ENCODE data around the gene CDH11.

CDH11 gene

DNA sequence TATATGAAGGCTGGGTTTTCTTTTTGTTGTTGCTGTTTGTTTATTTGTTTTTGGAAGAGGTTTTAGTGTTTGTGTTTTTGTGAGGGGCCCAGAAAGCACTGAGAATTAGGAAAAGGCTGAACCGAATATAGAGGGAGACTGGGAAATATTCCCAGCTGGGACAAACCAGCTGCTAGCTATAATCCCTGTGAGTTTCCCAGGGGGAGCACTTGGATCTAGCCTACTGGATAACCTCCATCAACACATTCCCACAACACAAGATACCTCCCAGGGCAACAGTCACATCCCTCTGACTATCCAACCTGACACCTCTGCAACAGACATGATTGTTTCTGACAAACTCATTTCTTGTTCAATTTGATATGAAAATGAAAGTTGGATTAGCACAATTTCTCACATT is 16.7 kb downstream of the CDH11 start:
- Histone ChIP-seq H3K36me3 (ENCODE audit: control insufficient read depth, low read length) (no peaks in the 10 kb centered on the region), H3K4me1 (ENCODE audit: control insufficient read depth, low read length) (no peaks in the 10 kb centered on the region), H3K9me3 (ENCODE audit: control insufficient read depth, insufficient read depth, low read length) (no peaks in the 10 kb centered on the region), H3K79me2 (ENCODE audit: control insufficient read depth, low read length) (no peaks in the 10 kb centered on the region), H3K4me2 (ENCODE audit: low read length) (no peak overlapping the region), H3K9me2 (replicated peaks; ENCODE audit: control insufficient read depth, low read length) (no peaks in the 10 kb centered on the region), H3K27me3 (ENCODE audit: control insufficient read depth, low read length) (no peaks in the 10 kb centered on the region), H3K27ac (ENCODE audit: low read depth, low read length) (no peak overlapping the region), H3K4me3 (ENCODE audit: low read length) (no peak overlapping the region), H3F3A (ENCODE audit: control insufficient read depth, insufficient read depth) (no peaks in the 10 kb centered on the region), H4K20me1 (ENCODE audit: control insufficient read depth, insufficient read depth, low read depth, low read length) (no peaks in the 10 kb centered on the region)
- TF ChIP-seq, protein P1, sequence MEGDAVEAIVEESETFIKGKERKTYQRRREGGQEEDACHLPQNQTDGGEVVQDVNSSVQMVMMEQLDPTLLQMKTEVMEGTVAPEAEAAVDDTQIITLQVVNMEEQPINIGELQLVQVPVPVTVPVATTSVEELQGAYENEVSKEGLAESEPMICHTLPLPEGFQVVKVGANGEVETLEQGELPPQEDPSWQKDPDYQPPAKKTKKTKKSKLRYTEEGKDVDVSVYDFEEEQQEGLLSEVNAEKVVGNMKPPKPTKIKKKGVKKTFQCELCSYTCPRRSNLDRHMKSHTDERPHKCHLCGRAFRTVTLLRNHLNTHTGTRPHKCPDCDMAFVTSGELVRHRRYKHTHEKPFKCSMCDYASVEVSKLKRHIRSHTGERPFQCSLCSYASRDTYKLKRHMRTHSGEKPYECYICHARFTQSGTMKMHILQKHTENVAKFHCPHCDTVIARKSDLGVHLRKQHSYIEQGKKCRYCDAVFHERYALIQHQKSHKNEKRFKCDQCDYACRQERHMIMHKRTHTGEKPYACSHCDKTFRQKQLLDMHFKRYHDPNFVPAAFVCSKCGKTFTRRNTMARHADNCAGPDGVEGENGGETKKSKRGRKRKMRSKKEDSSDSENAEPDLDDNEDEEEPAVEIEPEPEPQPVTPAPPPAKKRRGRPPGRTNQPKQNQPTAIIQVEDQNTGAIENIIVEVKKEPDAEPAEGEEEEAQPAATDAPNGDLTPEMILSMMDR (IDR thresholded peaks at IDR 0.05; ENCODE audit: low read depth, low read length, poor library complexity, severe bottlenecking), result no peak
- no peak for TF ChIP-seq EZH2phosphoT487 (IDR thresholded peaks at IDR 0.05; ENCODE audit: borderline replicate concordance, low read length)

DNA sequence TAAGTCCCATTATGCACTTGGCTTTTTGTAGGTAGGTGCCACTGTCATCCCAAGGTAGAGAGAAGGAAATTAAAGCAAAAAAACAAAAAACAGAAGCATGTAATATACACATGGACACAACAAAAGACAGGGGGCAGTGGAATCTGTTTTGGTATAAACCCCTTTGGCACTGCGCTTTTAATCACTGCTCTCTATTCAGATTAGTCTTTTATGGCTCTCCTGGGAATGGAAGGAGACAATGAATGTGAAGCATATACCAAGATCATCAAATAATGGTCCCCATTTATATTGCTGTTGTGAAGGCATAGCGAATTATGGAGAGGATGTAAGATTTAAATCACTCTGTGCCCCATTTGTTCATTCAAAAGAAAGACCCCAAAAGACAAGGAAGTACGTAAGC is 17.4 kb downstream of the CDH11 start:
- Histone ChIP-seq H3F3A (ENCODE audit: control insufficient read depth, insufficient read depth) (no peaks in the 10 kb centered on the region), H3K27me3 (ENCODE audit: control insufficient read depth, low read length) (no peaks in the 10 kb centered on the region), H3K27ac (ENCODE audit: low read depth, low read length) (no peak overlapping the region), H3K36me3 (ENCODE audit: control insufficient read depth, low read length) (no peaks in the 10 kb centered on the region), H3K4me1 (ENCODE audit: control insufficient read depth, low read length) (no peaks in the 10 kb centered on the region), H3K9me3 (ENCODE audit: control insufficient read depth, insufficient read depth, low read length) (no peaks in the 10 kb centered on the region), H3K9me2 (replicated peaks; ENCODE audit: control insufficient read depth, low read length) (no peaks in the 10 kb centered on the region), H3K79me2 (ENCODE audit: control insufficient read depth, low read length) (no peaks in the 10 kb centered on the region), H4K20me1 (ENCODE audit: control insufficient read depth, insufficient read depth, low read depth, low read length) (no peaks in the 10 kb centered on the region), H3K4me3 (ENCODE audit: low read length) (no peak overlapping the region), H3K4me2 (ENCODE audit: low read length) (no peak overlapping the region)
- TF ChIP-seq, protein P1 (IDR thresholded peaks at IDR 0.05; ENCODE audit: low read depth, low read length, poor library complexity, severe bottlenecking), result no peak
- TF ChIP-seq EZH2phosphoT487 (IDR thresholded peaks at IDR 0.05; ENCODE audit: borderline replicate concordance, low read length), result no peak

DNA sequence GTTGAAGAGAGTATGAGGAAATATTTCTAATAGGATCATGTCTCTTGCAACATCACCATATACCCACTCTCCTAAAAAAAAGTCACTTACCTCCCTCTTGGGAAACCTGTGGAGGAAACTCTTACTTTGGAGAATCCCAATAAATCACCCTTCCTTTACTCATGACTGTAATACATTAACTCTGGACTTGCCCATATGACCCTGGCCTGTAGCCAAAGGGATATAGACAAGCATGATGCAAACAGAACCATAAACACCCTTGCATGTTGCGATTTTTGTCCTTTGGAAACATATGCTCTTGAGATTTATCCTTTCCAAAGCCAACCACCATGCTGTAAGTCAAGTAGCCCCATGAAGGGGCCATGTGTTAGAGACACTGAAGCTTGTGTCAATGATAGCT is 19.5 kb downstream of the CDH11 start:
- no peaks in the 10 kb centered on the region for H4K20me1 ChIP-seq (ENCODE audit: control insufficient read depth, insufficient read depth, low read depth, low read length)
- no peaks in the 10 kb centered on the region for H3K36me3 ChIP-seq (ENCODE audit: control insufficient read depth, low read length)
- no peaks in the 10 kb centered on the region for H3K9me2 ChIP-seq (replicated peaks; ENCODE audit: control insufficient read depth, low read length)
- no peaks in the 10 kb centered on the region for H3K4me1 ChIP-seq (ENCODE audit: control insufficient read depth, low read length)
- no peak overlapping the region for H3K4me3 ChIP-seq (ENCODE audit: low read length)
- H3K27ac ChIP-seq (ENCODE audit: low read depth, low read length), result no peak overlapping the region
- no peaks in the 10 kb centered on the region for H3K27me3 ChIP-seq (ENCODE audit: control insufficient read depth, low read length)
- no peaks in the 10 kb centered on the region for H3K9me3 ChIP-seq (ENCODE audit: control insufficient read depth, insufficient read depth, low read length)
- TF ChIP-seq, protein P1 (IDR thresholded peaks at IDR 0.05; ENCODE audit: low read depth, low read length, poor library complexity, severe bottlenecking), result no peak
- TF ChIP-seq EZH2phosphoT487 (IDR thresholded peaks at IDR 0.05; ENCODE audit: borderline replicate concordance, low read length), result no peak
- no peaks in the 10 kb centered on the region for H3F3A ChIP-seq (ENCODE audit: control insufficient read depth, insufficient read depth)
- H3K79me2 ChIP-seq (ENCODE audit: control insufficient read depth, low read length), result no peaks in the 10 kb centered on the region
- no peak overlapping the region for H3K4me2 ChIP-seq (ENCODE audit: low read length)

DNA sequence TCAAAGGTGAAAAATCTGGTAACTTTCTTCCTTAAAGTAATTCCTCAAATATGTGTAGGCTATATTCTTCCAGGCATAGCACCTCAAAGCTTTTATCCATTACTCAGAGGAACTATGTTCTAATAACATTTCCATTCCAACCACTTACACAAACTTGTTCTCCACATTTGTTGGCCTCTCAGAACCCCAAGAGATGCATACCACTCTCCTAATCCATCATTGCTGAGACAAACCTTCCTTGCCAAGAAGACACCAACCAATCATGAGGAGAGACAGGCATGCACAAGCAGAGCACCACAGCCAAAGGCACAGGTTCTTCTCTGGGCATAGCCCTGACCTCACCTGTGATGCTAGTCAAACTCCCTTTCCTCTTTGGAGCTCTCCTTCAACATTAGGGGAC is 20.9 kb downstream of the CDH11 start:
- no peaks in the 10 kb centered on the region for H3K27me3 ChIP-seq (ENCODE audit: control insufficient read depth, low read length)
- no peaks in the 10 kb centered on the region for H4K20me1 ChIP-seq (ENCODE audit: control insufficient read depth, insufficient read depth, low read depth, low read length)
- no peaks in the 10 kb centered on the region for H3F3A ChIP-seq (ENCODE audit: control insufficient read depth, insufficient read depth)
- no peak overlapping the region for H3K4me3 ChIP-seq (ENCODE audit: low read length)
- no peaks in the 10 kb centered on the region for H3K79me2 ChIP-seq (ENCODE audit: control insufficient read depth, low read length)
- no peaks in the 10 kb centered on the region for H3K36me3 ChIP-seq (ENCODE audit: control insufficient read depth, low read length)
- H3K27ac ChIP-seq (ENCODE audit: low read depth, low read length), result no peak overlapping the region
- H3K9me2 ChIP-seq (replicated peaks; ENCODE audit: control insufficient read depth, low read length), result no peaks in the 10 kb centered on the region
- no peak overlapping the region for H3K4me2 ChIP-seq (ENCODE audit: low read length)
- TF ChIP-seq EZH2phosphoT487 (IDR thresholded peaks at IDR 0.05; ENCODE audit: borderline replicate concordance, low read length), result no peak
- TF ChIP-seq, protein P1 (IDR thresholded peaks at IDR 0.05; ENCODE audit: low read depth, low read length, poor library complexity, severe bottlenecking), result no peak
- no peaks in the 10 kb centered on the region for H3K4me1 ChIP-seq (ENCODE audit: control insufficient read depth, low read length)
- no peaks in the 10 kb centered on the region for H3K9me3 ChIP-seq (ENCODE audit: control insufficient read depth, insufficient read depth, low read length)

All from DOHH2 (cell line).